HEK293 (cell line): Measurements from ENCODE around the gene ATP5ME.

Experiments used
- CTCF ChIA-PET: fragments of 350-600 bp; formaldehyde crosslinking; extraction: SDS; loops from one replicate; lab custom pipeline; 2021; ENCODE audit warnings: antibody characterized with exemption; lab: Yijun Ruan, JAX
- POLR2A ChIA-PET: fragments of 300-600 bp; formaldehyde crosslinking; extraction: SDS; loops from one replicate; lab custom pipeline; 2020; ENCODE audit warnings: antibody characterized with exemption, inconsistent platforms; lab: Yijun Ruan, JAX
- H3K27ac ChIP-seq: fragments of 200-500 bp; sonication (Bioruptor generic); 2 replicates; pipeline ENCODE4 v1.5.1; 2014; ENCODE audit warnings: low read depth, low read length, control low read depth, inconsistent platforms; ENCODE audit errors: extremely low read depth
- H3K36me3 ChIP-seq, 2 experiments: fragments of 200-500 bp in 1 of 2; sonication (Bioruptor generic) in 1 of 2; 1 replicate in 1 of 2; 2 replicates in 1 of 2; pipeline ENCODE4 v1.5.1; 2014 to 2017; ENCODE audit warnings: inconsistent platforms in 2 of 2, low read length in 2 of 2; ENCODE audit not compliant: control insufficient read depth in 2 of 2, insufficient read depth in 1 of 2
- H3K4me1 ChIP-seq: fragments of 200-500 bp; sonication (Bioruptor generic); 2 replicates; pipeline ENCODE4 v1.5.1; 2014; ENCODE audit warnings: mild to moderate bottlenecking, low read length, inconsistent platforms; ENCODE audit not compliant: control insufficient read depth, insufficient read depth
- H3K4me3 ChIP-seq: 2 replicates; pipeline ENCODE4 v1.5.1; 2011; ENCODE audit warnings: low read depth, mild to moderate bottlenecking, control low read depth, low read length, moderate library complexity
- H3K9me3 ChIP-seq: fragments of 200-500 bp; sonication (Bioruptor generic); 2 replicates; pipeline ENCODE4 v1.5.1; 2014; ENCODE audit warnings: low read depth, low read length, inconsistent platforms; ENCODE audit not compliant: control insufficient read depth, insufficient read depth
- GFI1B ChIP-seq: fragments of 450-650 bp; formaldehyde crosslinking; IDR thresholded peaks from 2 replicates; pipeline ENCODE4 v1.5.1; 2016; ENCODE audit warnings: missing biosample characterization, missing genetic modification characterization
- KLF1 ChIP-seq: fragments of 450-650 bp; formaldehyde crosslinking; IDR thresholded peaks from 2 replicates; pipeline ENCODE4 v1.5.1; 2016; ENCODE audit warnings: missing biosample characterization, missing genetic modification characterization
- MZF1 ChIP-seq: fragments of 450-650 bp; formaldehyde crosslinking; IDR thresholded peaks from 2 replicates; pipeline ENCODE4 v1.5.1; 2017; ENCODE audit warnings: missing biosample characterization, missing genetic modification characterization, borderline replicate concordance
- PRDM1 ChIP-seq: fragments of 450-650 bp; formaldehyde crosslinking; IDR thresholded peaks from 2 replicates; pipeline ENCODE4; 2016; ENCODE audit warnings: missing biosample characterization, missing genetic modification characterization
- ZFHX2 ChIP-seq: fragments of 450-650 bp; formaldehyde crosslinking; conservative IDR thresholded peaks from 2 replicates; pipeline ENCODE4 v1.5.1; 2016; ENCODE audit warnings: missing biosample characterization, missing genetic modification characterization
- ZFP69B ChIP-seq: fragments of 450-650 bp; formaldehyde crosslinking; IDR thresholded peaks from 2 replicates; pipeline ENCODE4 v1.5.1; 2016; ENCODE audit warnings: missing biosample characterization, missing genetic modification characterization
- ZNF16 ChIP-seq: fragments of 450-650 bp; formaldehyde crosslinking; IDR thresholded peaks from 2 replicates; pipeline ENCODE4 v1.5.1; 2016; ENCODE audit warnings: low read depth, missing biosample characterization, missing genetic modification characterization
- ZNF18 ChIP-seq: fragments of 450-650 bp; formaldehyde crosslinking; IDR thresholded peaks from 2 replicates; pipeline ENCODE4 v1.5.1; 2016; ENCODE audit warnings: missing biosample characterization, missing genetic modification characterization
- ZNF223 ChIP-seq: fragments of 450-650 bp; formaldehyde crosslinking; IDR thresholded peaks from 2 replicates; pipeline ENCODE4 v1.5.1; 2016; ENCODE audit warnings: missing biosample characterization, missing genetic modification characterization
- ZNF239 ChIP-seq: fragments of 450-650 bp; formaldehyde crosslinking; IDR thresholded peaks from 2 replicates; pipeline ENCODE4 v1.5.1; 2016; ENCODE audit warnings: missing biosample characterization, missing genetic modification characterization
- ZNF335 ChIP-seq: fragments of 450-650 bp; formaldehyde crosslinking; conservative IDR thresholded peaks from 2 replicates; pipeline ENCODE4 v1.5.1; 2016; ENCODE audit warnings: missing biosample characterization, missing genetic modification characterization
- ZNF433 ChIP-seq: fragments of 450-650 bp; formaldehyde crosslinking; IDR thresholded peaks from 2 replicates; pipeline ENCODE4 v1.5.1; 2016; ENCODE audit warnings: missing biosample characterization, missing genetic modification characterization, low read depth
- ZNF571 ChIP-seq: fragments of 450-650 bp; formaldehyde crosslinking; IDR thresholded peaks from 2 replicates; pipeline ENCODE4 v1.5.0; 2017; ENCODE audit warnings: missing biosample characterization, missing genetic modification characterization
- ZNF585B ChIP-seq: fragments of 450-650 bp; formaldehyde crosslinking; IDR thresholded peaks from 2 replicates; pipeline ENCODE4 v1.5.1; 2016; ENCODE audit warnings: missing biosample characterization, missing genetic modification characterization
- ZNF626 ChIP-seq: fragments of 450-650 bp; sonication (Bioruptor Pico); formaldehyde crosslinking; IDR thresholded peaks from 2 replicates; pipeline ENCODE4 v1.5.1; 2018; ENCODE audit warnings: missing biosample characterization, missing genetic modification characterization, inconsistent platforms
- ZNF707 ChIP-seq: fragments of 450-650 bp; formaldehyde crosslinking; IDR thresholded peaks from 2 replicates; pipeline ENCODE4 v1.5.1; 2016; ENCODE audit warnings: missing biosample characterization, missing genetic modification characterization
- ZNF830 ChIP-seq: fragments of 450-650 bp; IDR thresholded peaks from 2 replicates; pipeline ENCODE4 v1.5.0; 2018; ENCODE audit warnings: missing biosample characterization, missing genetic modification characterization, low read depth, mild to moderate bottlenecking, moderate library complexity
- ZSCAN23 ChIP-seq: fragments of 450-650 bp; formaldehyde crosslinking; IDR thresholded peaks from 2 replicates; pipeline ENCODE4 v1.5.1; 2016; ENCODE audit warnings: missing biosample characterization, missing genetic modification characterization
- ZSCAN30 ChIP-seq: fragments of 450-650 bp; IDR thresholded peaks from 2 replicates; pipeline ENCODE4 v1.5.1; 2018; ENCODE audit warnings: missing biosample characterization, mild to moderate bottlenecking, missing genetic modification characterization, moderate library complexity
- TF ChIP-seq, protein P1 (sequence below): fragments of 450-650 bp; formaldehyde crosslinking; IDR thresholded peaks from 2 replicates; pipeline ENCODE4 v1.5.1; 2017; ENCODE audit warnings: missing biosample characterization, mild to moderate bottlenecking, missing genetic modification characterization, moderate library complexity
- TF ChIP-seq, protein P2 (sequence below): fragments of 450-650 bp; formaldehyde crosslinking; IDR thresholded peaks from 2 replicates; pipeline ENCODE4 v1.5.1; 2016; ENCODE audit warnings: missing biosample characterization, missing genetic modification characterization

Gene ATP5ME

DNA sequence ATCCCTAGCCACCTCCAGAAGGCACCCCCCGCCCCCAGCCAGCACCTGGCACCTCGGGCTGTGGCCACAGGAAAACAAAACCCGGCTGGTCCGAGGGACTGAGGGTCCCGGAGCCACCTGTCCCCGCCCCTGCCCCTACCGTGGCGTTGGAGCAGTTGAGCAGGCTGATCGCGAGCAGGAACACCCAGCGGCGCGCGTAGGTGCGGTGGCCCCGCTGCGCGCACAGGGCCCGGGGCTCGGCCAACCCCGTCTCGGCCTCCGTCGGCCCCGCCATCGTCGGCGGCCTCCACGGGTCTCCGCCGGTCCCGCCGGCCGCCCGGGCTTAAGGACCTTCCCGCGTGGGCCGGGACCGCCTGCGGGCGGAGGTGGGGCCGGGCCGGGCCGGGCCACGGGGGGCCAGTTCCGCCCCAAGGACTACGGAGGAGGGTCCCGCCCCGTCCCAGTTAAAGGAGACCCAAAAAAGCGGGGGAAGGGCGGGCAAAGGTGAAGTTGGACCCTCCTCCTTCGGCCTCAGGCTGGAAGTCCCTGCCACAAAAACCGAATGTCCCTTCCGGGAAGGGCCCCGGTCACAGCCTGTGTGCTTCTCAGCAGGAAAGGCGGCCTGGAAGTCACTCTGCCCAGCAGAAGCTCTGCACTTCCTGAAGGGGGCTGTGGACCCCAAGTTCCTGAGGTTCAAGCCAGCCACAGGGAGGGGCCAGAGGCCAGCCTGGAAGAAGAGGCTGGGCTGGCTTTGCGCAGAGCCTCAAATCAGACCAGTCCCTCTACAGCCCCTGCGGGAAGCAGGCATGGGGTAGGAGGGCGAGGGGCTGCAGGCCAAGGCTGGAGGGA, 15.0 kb upstream of the ATP5ME start, which contains the start of gene SLC49A3 (continued):
- TF ChIP-seq, protein P1, sequence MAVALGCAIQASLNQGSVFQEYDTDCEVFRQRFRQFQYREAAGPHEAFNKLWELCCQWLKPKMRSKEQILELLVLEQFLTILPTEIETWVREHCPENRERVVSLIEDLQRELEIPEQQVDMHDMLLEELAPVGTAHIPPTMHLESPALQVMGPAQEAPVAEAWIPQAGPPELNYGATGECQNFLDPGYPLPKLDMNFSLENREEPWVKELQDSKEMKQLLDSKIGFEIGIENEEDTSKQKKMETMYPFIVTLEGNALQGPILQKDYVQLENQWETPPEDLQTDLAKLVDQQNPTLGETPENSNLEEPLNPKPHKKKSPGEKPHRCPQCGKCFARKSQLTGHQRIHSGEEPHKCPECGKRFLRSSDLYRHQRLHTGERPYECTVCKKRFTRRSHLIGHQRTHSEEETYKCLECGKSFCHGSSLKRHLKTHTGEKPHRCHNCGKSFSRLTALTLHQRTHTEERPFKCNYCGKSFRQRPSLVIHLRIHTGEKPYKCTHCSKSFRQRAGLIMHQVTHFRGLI (tag by site-specific recombination), result no peak

DNA sequence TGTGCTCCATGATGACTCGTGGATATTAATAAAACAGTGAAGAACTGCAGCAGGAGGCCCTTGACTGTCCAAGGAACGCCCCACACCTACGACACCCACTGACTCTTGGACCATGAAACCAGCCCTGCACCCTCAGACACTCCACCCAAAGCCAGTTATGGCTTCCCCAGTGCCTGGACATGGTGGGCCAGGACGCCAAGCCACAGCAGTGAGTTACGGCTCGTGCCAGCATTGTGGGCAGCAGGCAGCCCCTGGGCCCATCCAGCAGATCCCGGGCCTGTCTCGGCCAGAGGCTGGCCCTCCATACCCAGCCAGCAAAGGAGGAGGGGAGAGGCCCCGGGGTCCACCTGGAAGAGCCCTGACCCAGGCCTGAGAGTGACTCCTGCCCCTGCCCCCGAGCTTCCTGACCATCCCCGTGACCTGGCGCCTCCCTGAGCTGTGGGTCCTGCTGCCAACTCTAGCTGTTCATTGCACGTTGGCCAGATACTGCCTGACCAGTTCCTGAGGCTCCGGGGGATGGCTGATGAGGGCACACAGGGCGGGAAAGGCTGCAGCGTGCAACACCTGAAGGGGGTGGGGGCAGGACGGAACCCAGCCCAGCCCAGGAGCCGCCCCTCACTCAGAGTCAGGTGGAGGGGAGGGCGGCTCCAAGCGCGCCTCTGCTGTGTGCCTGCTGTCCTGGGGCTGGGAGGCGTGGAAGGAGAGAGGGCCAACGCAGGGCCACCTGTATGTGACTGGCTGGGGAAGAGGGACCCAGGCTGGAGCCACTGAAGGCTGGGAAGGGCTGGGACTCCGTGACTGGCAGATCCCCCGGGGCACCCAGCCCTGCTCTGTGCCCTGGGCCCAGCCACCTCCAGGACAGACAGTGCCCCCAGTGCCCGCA, 14.1 kb upstream of the ATP5ME start:
- TF ChIP-seq ZNF571, result no peak
- TF ChIP-seq ZNF626 (tag by site-specific recombination), result no peak
- TF ChIP-seq KLF1 (tag by site-specific recombination), result peak; percentile 18; the same call in 1 of the 2 replicates
- 0 out of 2 replicates have a peak, but pooled peaks have one; percentile 10 for TF ChIP-seq ZFHX2
- TF ChIP-seq, all 188 proteins: peak for 2

DNA sequence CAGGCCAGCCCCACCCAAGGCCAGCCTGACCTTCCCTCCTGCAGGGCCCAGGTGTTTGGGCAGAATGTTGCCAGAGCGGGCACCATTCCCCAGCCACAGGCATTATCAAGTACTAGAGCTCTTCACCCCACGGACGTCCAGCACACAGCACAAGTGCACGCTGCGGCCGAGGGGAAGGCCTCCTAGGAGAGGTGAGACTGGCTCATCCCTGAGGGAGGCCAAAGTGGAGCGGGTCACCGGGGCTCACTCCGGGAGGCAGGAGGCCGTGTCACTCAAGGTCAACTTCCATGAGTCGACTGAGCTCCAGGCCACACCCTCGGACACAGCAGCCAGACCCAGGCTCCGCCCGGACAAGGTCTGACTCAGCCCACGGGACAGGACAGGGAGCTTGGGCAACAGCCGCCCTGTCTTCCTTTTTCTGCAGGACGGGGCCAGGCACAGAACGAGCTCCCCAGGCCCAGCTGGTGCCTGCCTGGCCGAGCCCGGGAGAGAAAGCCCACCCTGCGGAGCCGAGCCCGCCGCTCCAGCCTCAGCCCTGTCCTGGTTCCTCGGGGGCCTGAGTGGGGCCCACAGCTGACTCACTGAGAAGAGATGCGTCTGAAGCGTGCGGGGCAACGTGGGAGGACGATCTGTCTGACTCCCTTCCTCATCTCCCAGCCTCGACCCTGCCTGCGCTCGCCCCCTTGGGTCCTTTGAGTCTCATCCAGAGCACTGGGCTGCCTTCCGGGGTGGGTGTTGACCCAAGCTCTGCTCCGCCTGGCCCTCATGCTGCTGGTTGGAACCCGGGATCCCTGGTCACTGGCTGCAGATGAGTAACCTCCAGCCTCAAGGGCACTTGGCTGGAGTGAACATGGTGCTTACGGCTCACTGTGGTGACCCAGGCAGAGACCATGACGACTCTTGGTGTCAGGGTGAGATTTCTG, 13.2 kb upstream of the ATP5ME start:
- Histone ChIP-seq H3K4me3 (no peak overlapping the region), H3K36me3 (no peaks in the 10 kb centered on the region), H3K27ac (no peak overlapping the region), H3K4me1 (no peaks in the 10 kb centered on the region), H3K9me3 (no peaks in the 10 kb centered on the region)
- TF ChIP-seq GFI1B (no peak), ZSCAN30 (tag by site-specific recombination) (no peak), ZNF239 (no peak), ZFP69B (tag by site-specific recombination) (0 out of 2 replicates have a peak, but pooled peaks have one; percentile 60), KLF1 (tag by site-specific recombination) (peak; percentile 68)
- TF ChIP-seq, protein P2, sequence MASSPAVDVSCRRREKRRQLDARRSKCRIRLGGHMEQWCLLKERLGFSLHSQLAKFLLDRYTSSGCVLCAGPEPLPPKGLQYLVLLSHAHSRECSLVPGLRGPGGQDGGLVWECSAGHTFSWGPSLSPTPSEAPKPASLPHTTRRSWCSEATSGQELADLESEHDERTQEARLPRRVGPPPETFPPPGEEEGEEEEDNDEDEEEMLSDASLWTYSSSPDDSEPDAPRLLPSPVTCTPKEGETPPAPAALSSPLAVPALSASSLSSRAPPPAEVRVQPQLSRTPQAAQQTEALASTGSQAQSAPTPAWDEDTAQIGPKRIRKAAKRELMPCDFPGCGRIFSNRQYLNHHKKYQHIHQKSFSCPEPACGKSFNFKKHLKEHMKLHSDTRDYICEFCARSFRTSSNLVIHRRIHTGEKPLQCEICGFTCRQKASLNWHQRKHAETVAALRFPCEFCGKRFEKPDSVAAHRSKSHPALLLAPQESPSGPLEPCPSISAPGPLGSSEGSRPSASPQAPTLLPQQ (tag by site-specific recombination), result peak; percentile 54; the same call in 1 of the 2 replicates
- CTCF ChIA-PET, result no interaction called here
- POLR2A ChIA-PET, result interaction anchor here (1.4 kb wide), 1 partner anchor 12 kb away, joined by 3 read pairs; no protein-coding TSS in a partner anchor

More for the DNA sequence above, 14.1 kb upstream of the ATP5ME start:
- no peaks in the 10 kb centered on the region for H3K4me1 ChIP-seq
- no peaks in the 10 kb centered on the region for H3K9me3 ChIP-seq
- CTCF ChIA-PET, result no interaction called here
- no peaks in the 10 kb centered on the region for H3K36me3 ChIP-seq
- no peak overlapping the region for H3K27ac ChIP-seq
- POLR2A ChIA-PET, result interaction anchor here (1.4 kb wide), 1 partner anchor 13 kb away, joined by 3 read pairs; no protein-coding TSS in a partner anchor
- no peak overlapping the region for H3K4me3 ChIP-seq

DNA sequence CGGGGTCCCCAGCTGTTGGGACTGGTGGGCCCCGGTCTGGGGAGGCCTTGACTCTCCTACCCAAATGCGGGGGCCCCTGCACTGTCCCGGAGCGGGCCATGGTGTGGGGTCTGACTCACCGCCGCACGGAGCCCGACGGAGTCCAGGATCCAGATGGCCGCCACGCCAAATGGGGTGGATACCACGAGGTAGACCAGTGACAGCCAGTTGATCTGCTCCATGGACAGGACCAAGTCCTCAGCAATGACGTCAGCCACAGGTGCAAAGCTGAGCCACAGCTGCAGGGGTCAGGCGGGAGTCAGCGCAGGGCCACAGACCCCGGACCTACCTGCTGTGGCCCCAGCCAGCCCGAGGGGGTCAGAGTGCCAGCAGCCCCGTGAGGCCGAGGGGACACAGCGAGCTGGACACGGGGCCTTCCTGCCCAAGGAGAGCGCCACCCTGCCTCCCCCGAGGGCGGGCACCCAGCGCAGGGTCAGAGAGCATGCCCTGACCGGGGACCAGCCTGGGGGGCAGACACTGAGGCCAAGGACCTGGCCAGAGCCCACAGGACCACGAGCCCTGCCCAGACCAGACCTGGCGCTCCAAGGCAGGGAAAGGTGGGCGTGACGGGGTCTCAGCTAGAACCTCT, 12.5 kb upstream of the ATP5ME start:
- Histone ChIP-seq H3K4me1 (no peaks in the 10 kb centered on the region), H3K4me3 (no peak overlapping the region), H3K36me3 (no peaks in the 10 kb centered on the region), H3K9me3 (no peaks in the 10 kb centered on the region), H3K27ac (no peak overlapping the region)
- CTCF ChIA-PET, result no interaction called here
- POLR2A ChIA-PET, result interaction anchor here (1.4 kb wide), 1 partner anchor 11 kb away, joined by 3 read pairs; no protein-coding TSS in a partner anchor
- TF ChIP-seq ZNF830 (tag by site-specific recombination), result no peak
- no peak for TF ChIP-seq ZNF16 (tag by site-specific recombination)
- TF ChIP-seq PRDM1 (tag by site-specific recombination), result no peak
- no peak for TF ChIP-seq ZNF18 (tag by site-specific recombination)
- TF ChIP-seq MZF1 (tag by site-specific recombination), result no peak
- TF ChIP-seq ZNF433, result no peak
- TF ChIP-seq ZNF335 (tag by site-specific recombination), result no peak
- TF ChIP-seq ZNF585B (tag by site-specific recombination), result no peak
- TF ChIP-seq ZNF707 (tag by site-specific recombination), result no peak
- TF ChIP-seq ZNF223 (tag by site-specific recombination), result no peak
- no peak for TF ChIP-seq ZSCAN23
